Raji (cell line): ENCODE results near the gene KRT83.

ENCODE experiments used
- POLR2A ChIP-seq: IDR thresholded peaks from 2 replicates; pipeline ENCODE4 v1.6.1; 2011; ENCODE audit warnings: low read depth, low read length, control low read depth; ENCODE audit not compliant: insufficient read depth

Gene KRT83

DNA sequence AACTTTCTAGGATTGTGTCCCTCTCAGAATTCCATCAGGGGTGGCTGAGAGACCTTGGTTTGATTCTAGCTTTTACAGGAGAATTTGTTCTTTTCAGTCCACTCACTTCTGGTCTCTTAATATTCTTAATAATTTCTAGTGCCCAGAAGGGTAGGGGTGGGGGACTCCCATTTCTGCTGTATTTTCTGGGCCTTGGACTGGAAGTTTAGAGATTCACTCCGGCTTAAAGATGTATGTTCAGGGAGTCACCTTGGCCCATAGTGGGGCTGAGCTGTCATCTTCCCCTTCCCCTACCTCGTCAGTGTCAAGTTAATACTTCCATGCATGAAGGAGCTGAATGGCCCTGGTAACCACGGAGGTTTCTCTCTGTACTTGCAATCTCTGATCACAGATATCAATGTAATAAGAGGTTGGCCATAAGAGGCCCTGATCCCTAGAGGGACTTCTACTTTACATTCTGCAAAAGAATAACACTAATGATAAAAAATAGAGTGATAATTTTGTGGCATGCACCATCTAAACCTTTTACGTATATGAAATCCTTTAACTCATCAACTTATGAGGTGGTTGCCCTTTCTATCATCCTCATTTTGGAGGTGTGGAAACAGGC lies 36.5 kb downstream of the KRT83 start:
- no peak for TF ChIP-seq POLR2A

DNA sequence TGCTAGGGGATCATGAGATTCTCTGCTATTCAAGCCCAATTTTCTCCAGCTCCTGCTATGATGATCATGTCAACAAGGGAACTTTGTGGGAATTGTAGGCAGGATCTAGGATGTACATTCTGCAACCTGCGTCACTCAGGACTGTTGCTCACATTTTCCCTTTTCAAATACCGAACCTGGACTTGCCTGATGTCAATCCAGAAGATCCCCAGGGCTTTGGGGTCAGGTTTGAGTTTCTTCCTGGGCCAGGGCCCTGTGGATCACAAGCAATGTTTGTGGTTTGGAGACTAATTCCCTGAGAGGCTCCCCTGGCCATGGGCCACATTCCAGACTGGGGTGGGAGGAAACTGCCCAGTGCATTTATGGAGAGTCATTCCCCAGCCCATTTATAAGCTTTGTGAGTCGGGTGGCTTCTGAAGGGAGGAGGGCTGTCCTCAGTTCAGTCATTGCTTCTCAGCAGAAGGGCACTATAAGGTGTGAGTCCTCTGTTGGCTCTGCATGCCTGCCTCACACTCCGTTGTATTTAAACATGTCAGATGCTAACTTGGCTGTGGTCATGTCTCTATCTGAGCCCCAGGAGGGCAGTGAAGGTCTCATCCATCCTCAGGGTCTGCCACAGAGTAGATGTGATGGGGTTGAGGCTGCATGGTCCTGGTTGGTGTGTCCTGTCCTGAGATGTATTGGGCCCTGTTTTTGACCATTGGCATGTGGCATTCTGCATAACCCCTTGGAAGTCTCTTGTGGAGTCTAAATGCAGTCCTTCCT lies 40.2 kb downstream of the KRT83 start:
- TF ChIP-seq POLR2A: no peak

DNA sequence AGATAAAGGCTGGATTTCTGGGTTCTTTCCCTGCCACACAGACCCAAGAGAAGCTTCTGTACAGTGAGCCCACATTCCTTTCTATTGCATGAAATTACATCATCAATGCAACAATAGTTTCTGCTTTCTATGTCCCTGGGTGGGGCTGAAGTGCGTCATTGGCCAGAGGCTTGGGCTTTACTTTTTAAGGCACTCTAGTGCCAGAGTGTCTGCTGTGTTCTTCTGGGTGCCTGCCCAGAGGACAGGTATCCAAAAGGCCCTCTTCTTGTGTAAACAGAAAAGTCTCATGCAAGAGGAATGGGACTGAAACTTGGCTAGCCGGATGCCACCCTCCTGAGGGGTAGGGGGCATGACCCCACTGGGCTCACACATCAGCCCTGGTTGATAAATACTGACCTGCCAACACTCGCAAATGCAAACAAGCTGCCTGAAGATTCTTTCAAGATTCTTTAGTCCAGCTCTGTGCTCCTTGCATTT lies 40.8 kb downstream of the KRT83 start:
- TF ChIP-seq POLR2A: no peak

GRCh38 chr12:52279422-52280318 lies 41.5 kb downstream of the KRT83 start:
- TF ChIP-seq POLR2A: no peak

DNA sequence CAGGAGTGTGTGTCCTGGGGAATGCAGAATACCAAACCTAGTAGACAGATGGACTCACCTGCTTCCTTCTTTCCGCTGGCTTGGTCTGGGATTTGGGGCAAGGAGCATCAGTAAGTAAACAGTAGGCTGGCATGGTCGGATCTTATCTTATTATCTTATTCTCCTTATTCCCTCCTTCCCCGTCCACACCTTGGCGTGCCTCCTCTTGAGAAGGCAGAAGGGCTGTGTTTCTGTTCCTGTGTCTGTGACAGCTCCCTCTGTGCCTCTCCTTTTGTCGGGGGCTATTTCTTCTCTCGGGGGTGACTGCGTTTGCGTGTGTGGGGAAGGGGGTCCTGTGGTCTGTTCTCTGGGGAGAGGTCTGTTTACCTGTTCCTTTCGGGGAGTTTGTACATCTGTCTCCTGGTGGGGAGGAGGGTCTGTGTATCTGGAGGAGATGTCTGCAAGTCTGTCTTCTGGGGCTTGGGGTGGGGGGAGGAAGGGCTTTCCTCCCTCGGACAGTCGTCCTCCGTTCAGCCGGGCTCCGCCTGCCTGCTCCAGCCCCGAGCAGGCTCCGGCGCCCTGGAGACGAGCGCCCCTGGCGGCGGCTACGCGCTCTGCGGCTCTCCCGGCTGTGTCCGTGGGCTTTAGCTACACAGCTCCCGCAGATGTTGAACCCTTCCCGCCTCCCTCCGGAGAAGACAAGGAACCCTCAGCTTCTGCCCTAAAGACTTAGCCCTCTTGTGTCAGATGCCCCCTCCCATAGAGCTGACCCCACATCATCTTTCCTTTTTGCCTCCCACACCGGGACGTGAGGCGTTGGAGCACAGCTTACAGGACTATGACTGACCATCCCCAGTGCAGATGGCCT lies 42.4 kb downstream of the KRT83 start:
- no peak for TF ChIP-seq POLR2A

DNA sequence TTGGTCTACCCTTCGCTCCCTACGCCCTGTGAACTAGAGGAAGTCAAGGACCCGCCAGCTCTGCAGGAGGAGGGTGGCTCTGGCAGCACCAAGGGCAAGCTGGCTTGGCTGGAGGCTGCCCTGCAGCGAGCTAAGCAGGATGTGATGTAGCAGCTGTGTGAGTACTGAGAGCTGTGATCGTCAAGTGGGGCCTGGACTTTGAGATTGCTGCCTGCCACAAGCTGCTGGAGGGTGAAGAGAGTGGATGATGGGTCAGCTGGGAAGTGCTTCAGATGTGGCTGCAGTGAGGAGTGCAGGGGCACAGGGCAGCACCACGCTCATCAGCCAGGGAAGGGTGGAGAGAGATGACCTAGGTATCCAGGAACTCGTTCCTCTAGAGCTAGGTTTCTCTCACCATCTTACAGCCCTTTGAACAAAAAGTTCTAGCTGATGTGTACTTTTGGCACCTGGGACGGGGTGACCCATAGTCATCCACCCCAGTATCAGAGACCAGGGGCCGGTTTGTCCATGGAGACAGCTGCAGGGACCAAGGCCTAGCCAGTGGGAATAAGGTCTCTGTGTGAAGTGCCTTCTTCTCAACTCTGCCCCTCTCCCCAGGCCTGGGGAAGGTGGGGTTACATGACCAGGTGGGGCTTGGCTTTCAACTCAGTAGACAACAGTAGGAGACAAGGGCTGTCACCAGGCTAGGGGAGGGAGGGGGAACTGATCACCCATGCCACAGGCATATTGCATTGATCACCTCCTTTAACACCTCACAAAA lies 43.5 kb downstream of the KRT83 start:
- no peak for TF ChIP-seq POLR2A

DNA sequence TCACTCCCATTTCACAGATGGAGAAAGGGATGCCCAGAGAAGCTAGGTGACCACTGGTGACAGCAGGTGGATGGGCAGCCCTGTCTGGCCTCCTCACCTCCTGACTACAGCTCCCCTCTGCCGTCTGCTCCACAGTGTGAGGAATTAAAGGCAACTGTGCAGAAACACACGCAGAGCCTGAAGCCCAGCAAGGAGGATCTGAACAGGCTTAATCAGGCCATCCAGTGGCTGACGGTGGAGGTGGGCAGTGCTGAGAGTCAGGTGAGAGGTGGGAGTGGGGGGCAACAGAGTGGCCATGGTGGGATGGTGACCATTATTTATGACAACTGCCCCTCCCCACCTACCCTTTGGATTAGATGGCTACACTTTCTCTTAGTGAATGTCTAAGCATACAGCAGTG lies 45.5 kb downstream of the KRT83 start:
- TF ChIP-seq POLR2A: no peak

DNA sequence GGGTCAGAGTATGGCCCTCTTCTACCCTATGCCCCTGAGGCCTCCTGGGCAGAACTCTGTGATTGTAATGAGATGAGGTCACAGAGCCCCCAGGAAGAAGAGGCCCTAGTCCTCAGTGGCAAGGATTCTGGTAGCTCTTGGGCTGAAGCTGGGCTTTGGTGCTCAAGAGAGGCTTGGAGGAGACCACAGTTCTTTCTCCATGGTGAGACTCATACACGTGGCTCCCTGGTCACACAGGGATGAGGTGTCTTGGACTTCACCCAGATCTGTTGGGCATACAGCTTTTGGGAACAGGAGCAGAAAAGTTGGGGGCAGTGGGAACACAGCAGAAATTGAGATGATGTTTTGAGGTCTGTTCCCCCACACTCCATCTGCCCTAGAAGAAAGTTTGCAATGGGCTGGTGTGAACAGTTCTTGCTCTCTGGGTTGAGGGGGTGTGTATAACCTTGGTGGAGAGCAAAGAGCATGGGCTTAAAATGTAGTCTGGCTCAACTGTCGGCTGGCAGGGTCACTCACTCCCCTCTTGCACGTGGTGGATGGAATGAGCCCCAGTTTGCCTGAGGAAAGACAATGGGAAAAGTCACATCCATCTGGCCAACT lies 46.6 kb downstream of the KRT83 start, which contains the start of gene KRT86:
Gene KRT86, plus strand, starts transcription at position 125 of the 600 bp plus-strand sequence. CDS start 27,272 bp downstream, outside the sequence.
- TF ChIP-seq POLR2A: no peak

GRCh38 chr12:52271158-52271557 lies 50.0 kb downstream of the KRT83 start:
- TF ChIP-seq POLR2A: no peak

DNA sequence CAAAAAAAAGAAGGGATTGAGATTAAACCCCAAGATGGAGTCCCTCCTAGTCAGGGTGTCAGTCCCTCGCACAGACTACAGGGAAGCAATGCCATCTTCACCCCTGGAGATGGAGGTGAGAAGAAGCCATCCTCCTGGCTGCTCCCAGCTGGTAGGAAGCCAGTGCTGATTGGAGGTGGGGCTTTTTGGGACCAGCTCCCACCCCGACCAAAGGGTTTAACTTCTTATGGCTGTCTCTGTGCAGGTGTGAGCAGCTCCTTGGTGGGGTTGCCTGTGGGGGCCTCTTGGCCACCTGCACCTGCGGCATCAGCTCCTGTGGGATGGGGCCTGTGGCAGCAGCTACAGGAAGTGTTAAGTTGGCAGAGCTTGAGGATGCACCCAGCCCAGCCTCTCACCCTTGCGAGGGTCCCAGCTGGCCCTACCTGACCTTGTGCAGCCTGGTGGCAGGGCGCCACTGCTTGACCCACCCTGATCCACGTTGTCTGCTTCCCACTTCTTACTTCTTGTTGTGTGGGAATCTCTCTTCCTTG lies 50.6 kb downstream of the KRT83 start:
- no peak for TF ChIP-seq POLR2A

- TF ChIP-seq POLR2A: no peak
These were observed 53.0 kb downstream of the KRT83 start for GRCh38 chr12:52268212-52268611.

DNA sequence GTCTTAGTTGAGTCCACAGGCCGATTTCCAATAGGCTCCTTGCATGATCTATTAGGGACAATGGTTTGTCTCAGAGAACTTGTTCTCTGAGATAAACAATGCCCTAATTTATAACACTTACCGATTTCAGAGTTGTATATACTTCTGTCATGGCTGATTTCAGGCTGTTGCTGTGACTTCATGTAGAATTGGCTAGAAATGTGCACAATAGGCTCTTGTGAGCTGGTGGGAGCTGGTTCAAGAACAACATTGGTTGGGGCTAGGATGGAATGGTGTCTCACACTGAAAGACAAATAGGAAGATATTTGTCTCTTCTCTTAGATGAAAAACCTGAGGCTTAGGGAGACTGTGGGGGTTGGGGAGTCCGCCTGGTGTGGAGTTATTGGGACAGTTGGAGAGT lies 53.5 kb downstream of the KRT83 start:
- TF ChIP-seq POLR2A: no peak

DNA sequence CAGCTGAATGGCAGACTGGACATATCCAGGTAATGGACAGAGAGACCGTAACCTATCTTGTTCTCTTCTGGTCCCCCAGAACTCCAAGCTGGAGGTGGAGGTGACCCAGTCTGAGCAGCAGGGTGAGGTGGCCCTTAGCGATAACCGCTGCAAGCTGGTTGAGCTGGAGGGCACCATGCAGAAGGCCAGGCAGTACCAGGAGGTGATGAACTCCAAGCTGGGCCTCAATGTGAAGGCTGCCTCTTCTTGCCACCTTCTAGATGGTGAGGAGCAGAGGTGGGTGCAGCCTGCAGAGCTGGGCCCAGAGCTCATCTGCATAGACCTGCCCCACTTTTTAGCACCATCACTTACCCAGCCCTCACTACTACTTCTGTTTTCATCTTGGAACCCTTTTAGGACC lies 53.9 kb downstream of the KRT83 start:
- TF ChIP-seq POLR2A: no peak

- no peak for TF ChIP-seq POLR2A
These were observed 54.7 kb downstream of the KRT83 start for GRCh38 chr12:52266514-52266913.

- no peak for TF ChIP-seq POLR2A
These were observed 56.8 kb downstream of the KRT83 start for GRCh38 chr12:52264435-52264825.
